HepG2 (cell line): ENCODE measurements around the gene ALOX12. TPM values are rescaled to one million over a fixed set of nuclear protein-coding genes. Genes with fewer than 3 reads are reported as not detected.

Experiments used
- CBX2 ChIP-seq, 2 experiments: fragments of 200-600 bp in 1 of 2; sonication (generic); formaldehyde crosslinking in 1 of 2; IDR thresholded peaks; 2 replicates each; pipeline versions ENCODE4 v1.7.0 to v1.8.1; 2018 to 2022; ENCODE audit warnings: low read depth in 2 of 2, low read length in 1 of 2, mild to moderate bottlenecking in 1 of 2, missing genetic modification reagents in 1 of 2
- CREM ChIP-seq, 2 experiments: sonication (generic) in 1 of 2; formaldehyde crosslinking in 1 of 2; IDR thresholded peaks; 2 replicates each; pipeline versions ENCODE4 v1.4.0 to v1.6.1; 2016 to 2020; ENCODE audit warnings: antibody characterized with exemption in 1 of 2, mild to moderate bottlenecking in 1 of 2, missing genetic modification reagents in 1 of 2
- EP300 ChIP-seq, 3 experiments: sonication (generic) in 1 of 3; formaldehyde crosslinking in 1 of 3; IDR thresholded peaks; 2 replicates each; pipeline versions ENCODE4 v1.5.1 to v1.6.1; 2011 to 2020; ENCODE audit warnings: low read depth in 2 of 3, low read length in 2 of 3, borderline replicate concordance in 1 of 3, improper control_type of control experiment in 1 of 3, mild to moderate bottlenecking in 1 of 3, missing genetic modification reagents in 1 of 3, moderate library complexity in 1 of 3
- GABPB1 ChIP-seq: IDR thresholded peaks from 2 replicates; pipeline ENCODE4 v1.6.1; 2016; ENCODE audit warnings: mild to moderate bottlenecking, missing genetic modification reagents, moderate library complexity, missing compliant biosample characterization
- HCFC1 ChIP-seq: fragments of 150-350 bp; IDR thresholded peaks from 2 replicates; pipeline ENCODE4 v1.6.1; 2014; ENCODE audit warnings: low read depth, low read length
- HHEX ChIP-seq: IDR thresholded peaks from 2 replicates; pipeline ENCODE4 v1.6.1; 2016; ENCODE audit warnings: control low read depth
- KLF12 ChIP-seq: sonication (generic); formaldehyde crosslinking; IDR thresholded peaks from 2 replicates; pipeline ENCODE4 v1.4.0; 2020; ENCODE audit warnings: missing genetic modification reagents, borderline replicate concordance
- PAF1 ChIP-seq: IDR thresholded peaks from 2 replicates; pipeline ENCODE4 v1.6.1; 2016; ENCODE audit warnings: missing genetic modification reagents, missing compliant biosample characterization
- PRDM15 ChIP-seq: sonication (generic); formaldehyde crosslinking; IDR thresholded peaks from 2 replicates; pipeline ENCODE4 v1.4.0; 2020; ENCODE audit warnings: missing genetic modification reagents
- STAT5B ChIP-seq: sonication (generic); formaldehyde crosslinking; IDR thresholded peaks from 2 replicates; pipeline ENCODE4 v1.4.0; 2020; ENCODE audit warnings: missing genetic modification reagents
- THAP11 ChIP-seq: IDR thresholded peaks from 2 replicates; pipeline ENCODE4 v1.6.1; 2016; ENCODE audit warnings: missing biosample characterization, missing genetic modification reagents
- ZFP1 ChIP-seq: IDR thresholded peaks from 2 replicates; pipeline ENCODE4 v1.6.1; 2016
- ZFP91 ChIP-seq: sonication (generic); formaldehyde crosslinking; IDR thresholded peaks from 2 replicates; pipeline ENCODE4 v1.9.0; 2022; ENCODE audit warnings: missing genetic modification reagents, mild to moderate bottlenecking, borderline replicate concordance
- ZNF468 ChIP-seq: sonication (generic); formaldehyde crosslinking; IDR thresholded peaks from 2 replicates; pipeline ENCODE4 v1.8.0; 2022; ENCODE audit warnings: mild to moderate bottlenecking, moderate library complexity, missing genetic modification reagents
- ZNF605 ChIP-seq: sonication (generic); formaldehyde crosslinking; IDR thresholded peaks from 2 replicates; pipeline ENCODE4 v1.8.0; 2022; ENCODE audit warnings: mild to moderate bottlenecking, missing genetic modification reagents
- ZNF652 ChIP-seq: IDR thresholded peaks from 2 replicates; pipeline ENCODE4 v1.6.1; 2016; ENCODE audit warnings: low read depth, borderline replicate concordance
- ZNF703 ChIP-seq: sonication (generic); formaldehyde crosslinking; IDR thresholded peaks from 2 replicates; pipeline ENCODE4 v1.5.1; 2020; ENCODE audit warnings: missing genetic modification reagents, mild to moderate bottlenecking, moderate library complexity, borderline replicate concordance
- ZNF772 ChIP-seq: sonication (generic); formaldehyde crosslinking; IDR thresholded peaks from 2 replicates; pipeline ENCODE4 v1.5.0; 2020; ENCODE audit warnings: mild to moderate bottlenecking, missing genetic modification reagents
- ZNF816 ChIP-seq: sonication (generic); formaldehyde crosslinking; IDR thresholded peaks from 2 replicates; pipeline ENCODE4 v1.8.0; 2022; ENCODE audit warnings: missing genetic modification reagents, mild to moderate bottlenecking, borderline replicate concordance
- polyA plus RNA-seq, 8 experiments: library from polyadenylated mRNA; depleted of rRNA in 3 of 8; stranded (reverse) in 7 of 8; unstranded in 1 of 8; fragments of >200 nt; fragmentation: Illumina TruSeq in 4 of 8; extraction: Trizol in 4 of 8; gene quantifications; 2 replicates each; pipeline versions ENCODE4 v1.2.1 to v1.2.3, GENCODE V29; 2011 to 2016; ENCODE audit warnings: low read depth in 4 of 8, missing spikeins in 1 of 8, mixed read lengths in 1 of 8; ENCODE audit not compliant: insufficient read depth in 1 of 8
- total RNA-seq, 5 experiments: library from RNA; depleted of rRNA; stranded (reverse); fragments of >200 nt; fragmentation: Illumina TruSeq; extraction: Trizol; gene quantifications; 2 replicates each; pipeline ENCODE4 v1.2.3, GENCODE V29; 2016; ENCODE audit warnings: low read depth in 1 of 5
- TF ChIP-seq, protein P1 (sequence below): sonication (generic); formaldehyde crosslinking; IDR thresholded peaks from 2 replicates; pipeline ENCODE4 v1.4.0; 2020; ENCODE audit warnings: missing genetic modification reagents, low read depth, mild to moderate bottlenecking, borderline replicate concordance
- TF ChIP-seq, protein P2 (sequence below): sonication (generic); formaldehyde crosslinking; IDR thresholded peaks from 2 replicates; pipeline ENCODE4 v1.8.0; 2022; ENCODE audit warnings: mild to moderate bottlenecking, missing genetic modification reagents; ENCODE audit not compliant: insufficient replicate concordance

ALOX12 gene
- total and polyA plus RNA-seq, 2 of the 13 experiments (the other 11 are each of a cell fraction or from before 2014, with no cell fraction given), result not detected

GRCh38 chr17:7014261-7014994, 18.6 kb downstream of the ALOX12 start (continued):
- TF ChIP-seq PAF1 (no peak), EP300 (IDR thresholded peaks at IDR 0.05; ENCODE audit: low read depth in 2 of 2, low read length in 2 of 2) (0 out of 4 replicates have a peak, but pooled peaks of 1 of the 2 experiments have one; percentile 9), EP300 (CRISPR knock-in tag; IDR thresholded peaks at IDR 0.05; ENCODE audit: borderline replicate concordance) (no peak), STAT5B (CRISPR knock-in tag) (no peak), KLF12 (CRISPR knock-in tag) (no peak), PRDM15 (CRISPR knock-in tag) (no peak; the same call in 1 of the 2 replicates), GABPB1 (CRISPR knock-in tag) (peak; percentile 96), ZNF605 (CRISPR knock-in tag) (peak; percentile 74), THAP11 (CRISPR knock-in tag) (peak; percentile 88), ZNF652 (CRISPR knock-in tag) (no peak), CREM (IDR thresholded peaks at IDR 0.05) (peak; percentile 69), CREM (CRISPR knock-in tag; IDR thresholded peaks at IDR 0.05) (peak; percentile 8; the same call in 1 of the 2 replicates), HCFC1 (peak; percentile 36; the same call in 1 of the 2 replicates), ZFP1 (CRISPR knock-in tag) (no peak), ZFP91 (CRISPR knock-in tag) (peak; percentile 85), ZNF468 (CRISPR knock-in tag) (no peak), ZNF816 (no peak), CBX2 (IDR thresholded peaks at IDR 0.05; ENCODE audit: low read depth, low read length) (no peak), CBX2 (CRISPR knock-in tag; IDR thresholded peaks at IDR 0.05; ENCODE audit: low read depth) (no peak), ZNF772 (CRISPR knock-in tag) (peak; percentile 19; the same call in 1 of the 2 replicates), ZNF703 (peak; percentile 33; the same call in 1 of the 2 replicates), HHEX (CRISPR knock-in tag) (no peak)
- TF ChIP-seq, protein P1, sequence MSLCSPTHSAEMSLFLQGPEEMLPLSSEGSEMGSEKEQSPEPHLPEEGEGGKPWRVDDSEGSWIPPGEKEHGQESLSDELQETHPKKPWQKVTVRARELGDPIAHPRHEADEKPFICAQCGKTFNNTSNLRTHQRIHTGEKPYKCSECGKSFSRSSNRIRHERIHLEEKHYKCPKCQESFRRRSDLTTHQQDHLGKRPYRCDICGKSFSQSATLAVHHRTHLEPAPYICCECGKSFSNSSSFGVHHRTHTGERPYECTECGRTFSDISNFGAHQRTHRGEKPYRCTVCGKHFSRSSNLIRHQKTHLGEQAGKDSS (CRISPR knock-in tag), result peak; percentile 21; the same call in 1 of the 2 replicates
- TF ChIP-seq, protein P2, sequence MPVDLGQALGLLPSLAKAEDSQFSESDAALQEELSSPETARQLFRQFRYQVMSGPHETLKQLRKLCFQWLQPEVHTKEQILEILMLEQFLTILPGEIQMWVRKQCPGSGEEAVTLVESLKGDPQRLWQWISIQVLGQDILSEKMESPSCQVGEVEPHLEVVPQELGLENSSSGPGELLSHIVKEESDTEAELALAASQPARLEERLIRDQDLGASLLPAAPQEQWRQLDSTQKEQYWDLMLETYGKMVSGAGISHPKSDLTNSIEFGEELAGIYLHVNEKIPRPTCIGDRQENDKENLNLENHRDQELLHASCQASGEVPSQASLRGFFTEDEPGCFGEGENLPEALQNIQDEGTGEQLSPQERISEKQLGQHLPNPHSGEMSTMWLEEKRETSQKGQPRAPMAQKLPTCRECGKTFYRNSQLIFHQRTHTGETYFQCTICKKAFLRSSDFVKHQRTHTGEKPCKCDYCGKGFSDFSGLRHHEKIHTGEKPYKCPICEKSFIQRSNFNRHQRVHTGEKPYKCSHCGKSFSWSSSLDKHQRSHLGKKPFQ (CRISPR knock-in tag), result peak; percentile 85
